DMS 273 treated with DMSO at 0.1 percent for 48 hours (cell line): Measurements from ENCODE around the gene SSH2.
"Not testable (repeated sequence)": the region's sequence is repeated elsewhere in the genome, so short reads cannot be mapped to it uniquely, and the experiment has no call there.

Experiments used
- DNase-seq: peaks from one replicate; lab custom pipeline; 2025; lab: John Stamatoyannopoulos, UW

The SSH2 gene

DNA sequence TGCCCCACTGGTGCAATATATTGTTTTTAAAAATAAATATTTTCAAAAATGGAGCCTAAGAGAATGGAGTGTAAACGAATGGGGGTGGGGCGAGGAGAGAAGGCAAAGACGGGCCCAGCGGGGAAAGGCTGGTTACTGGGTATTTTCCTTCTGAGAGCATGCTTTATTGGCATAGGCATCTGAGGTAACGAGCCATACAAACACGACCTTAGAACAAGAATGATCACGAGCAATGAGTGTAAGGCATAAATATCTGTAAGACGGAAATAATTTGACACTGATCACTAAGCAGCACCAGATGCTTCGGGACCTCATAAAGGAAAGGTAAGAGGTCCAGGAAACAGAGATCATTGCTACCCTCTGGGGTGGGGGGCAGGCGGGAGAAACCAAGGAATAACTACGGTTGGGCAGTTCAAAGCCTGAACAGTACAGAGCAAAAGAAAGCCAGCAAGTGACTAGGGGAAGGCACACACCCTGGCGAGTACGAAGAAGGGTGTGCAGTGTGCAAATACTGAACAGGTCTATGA is 959 bp downstream of the SSH2 start:
- peak; percentile 52 for DNase-seq

DNA sequence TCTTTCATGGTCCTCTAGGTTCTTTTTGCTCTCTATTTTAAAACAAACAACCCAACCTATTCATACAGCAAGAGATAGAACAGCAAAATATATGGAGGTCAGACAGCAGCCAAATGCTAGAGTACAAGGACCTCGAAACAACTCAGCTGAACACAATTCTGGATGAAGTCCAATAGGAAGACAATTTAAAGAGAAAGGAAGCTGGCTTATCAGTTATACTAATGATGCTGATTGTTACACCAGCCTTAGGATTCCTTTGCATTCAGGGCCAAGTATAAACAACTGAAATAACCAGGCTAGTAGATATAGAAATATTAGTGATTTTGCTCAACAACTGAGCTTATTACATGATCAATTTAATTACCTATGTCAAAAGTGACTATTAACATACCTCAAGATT is 2.5 kb downstream of the SSH2 start:
- no peak for DNase-seq

GRCh38 chr17:29924786-29925185 is 5.2 kb downstream of the SSH2 start:
- DNase-seq = no peak

DNA sequence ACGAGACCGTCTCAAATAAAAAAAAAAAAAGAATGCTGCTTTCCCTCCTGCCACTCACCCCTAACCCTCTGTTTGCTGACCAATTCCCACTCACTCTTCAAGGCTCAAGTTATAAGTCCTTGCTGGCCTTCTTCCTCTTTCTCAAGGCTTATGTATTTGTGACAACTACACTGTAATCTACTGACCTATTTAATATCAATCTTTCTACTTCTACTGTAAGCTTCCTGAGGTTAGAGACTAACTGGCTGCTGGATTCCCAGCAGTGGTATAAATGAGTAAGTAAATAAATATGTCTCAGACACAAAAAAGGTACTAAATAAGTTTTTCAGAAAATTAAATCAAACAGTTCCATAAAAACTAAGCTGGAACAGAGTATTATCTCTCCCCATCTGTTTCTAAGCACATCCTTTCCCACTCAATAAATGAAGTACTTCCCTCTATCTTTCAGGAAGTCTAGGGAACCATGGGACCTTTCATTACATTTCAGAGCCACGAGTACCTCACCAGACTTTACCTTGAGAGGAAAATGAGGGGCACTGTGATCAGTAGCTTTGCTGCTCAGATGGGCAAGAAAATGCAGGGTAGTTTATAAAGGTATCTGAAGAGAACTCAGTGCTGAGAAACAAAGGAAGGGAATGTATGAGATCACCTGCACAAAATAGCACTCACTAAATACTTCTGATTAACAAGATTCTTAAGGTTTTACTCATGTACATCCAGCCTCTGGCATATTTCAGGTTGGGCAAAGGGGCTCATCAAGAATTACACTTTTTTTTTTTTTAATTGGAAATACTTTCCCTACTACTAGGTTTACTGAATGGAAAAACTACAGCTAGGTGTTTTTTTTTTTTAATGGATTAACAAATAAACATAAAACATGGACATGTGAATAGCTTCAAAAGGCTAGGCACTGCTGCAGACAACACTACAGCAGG is 10.8 kb downstream of the SSH2 start:
- no peak for DNase-seq

- no peak for DNase-seq
These were observed 12.0 kb downstream of the SSH2 start for GRCh38 chr17:29918016-29918415.

GRCh38 chr17:29914819-29915537 is 15.1 kb downstream of the SSH2 start:
- no peak for DNase-seq

DNA sequence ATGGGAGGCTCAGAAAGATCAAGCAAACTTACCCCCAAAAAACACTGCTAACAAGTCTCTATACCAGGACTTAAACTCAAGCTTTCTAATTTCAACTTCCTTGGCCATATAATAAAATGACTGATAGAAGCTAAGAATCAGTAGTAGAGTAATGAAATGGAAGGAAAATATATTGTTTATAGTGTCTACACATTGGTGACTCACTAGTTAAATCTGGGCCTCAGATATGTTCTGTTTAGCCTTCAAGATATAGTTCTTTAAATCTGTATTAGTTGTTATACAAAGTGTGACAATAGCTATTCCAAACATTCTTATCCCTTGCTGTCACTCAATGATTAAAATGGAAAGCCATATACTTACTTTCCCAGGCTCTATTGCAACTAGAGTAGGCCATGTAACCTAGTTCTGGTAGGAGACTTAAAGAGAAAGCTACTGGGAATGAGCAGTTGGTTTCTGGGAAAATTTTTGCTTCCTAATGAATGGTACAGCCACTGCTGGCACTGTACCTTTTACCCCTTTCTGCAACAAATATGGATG is 18.3 kb downstream of the SSH2 start:
- no peak for DNase-seq

DNA sequence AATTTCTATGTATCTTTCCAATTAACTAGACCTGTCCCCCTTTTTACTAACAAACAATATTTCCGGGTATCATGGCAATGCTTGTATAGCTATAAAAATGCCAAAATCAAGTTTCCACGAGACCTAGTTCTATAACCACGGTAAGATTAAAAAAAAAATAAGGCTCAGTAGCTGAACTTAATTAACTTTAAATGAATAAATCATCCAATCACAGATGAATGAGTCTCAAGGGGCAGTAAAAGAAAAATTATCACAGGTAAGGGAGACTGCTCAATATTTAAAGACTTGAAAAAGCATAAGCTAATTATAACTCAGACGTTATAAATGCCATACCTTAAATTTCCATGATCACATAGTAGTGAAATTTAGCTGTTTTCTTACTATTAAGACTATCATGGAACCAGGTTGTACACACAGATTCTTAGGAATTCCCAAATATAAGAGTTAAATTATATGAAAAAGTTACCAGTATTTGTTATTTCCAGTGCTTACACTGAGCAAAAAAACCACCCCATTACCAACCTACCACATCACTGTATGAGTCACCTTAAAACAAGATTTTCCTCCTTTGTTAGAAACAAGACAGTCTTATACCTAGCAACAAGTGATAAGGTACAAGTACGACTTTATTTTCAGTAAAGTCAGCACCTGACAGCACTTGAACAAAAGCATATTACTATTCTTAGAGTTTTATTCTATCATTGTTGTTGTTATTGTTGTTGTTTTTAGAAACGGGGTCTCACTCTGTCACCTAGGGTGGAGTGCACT is 20.6 kb downstream of the SSH2 start:
- DNase-seq = no peak

DNA sequence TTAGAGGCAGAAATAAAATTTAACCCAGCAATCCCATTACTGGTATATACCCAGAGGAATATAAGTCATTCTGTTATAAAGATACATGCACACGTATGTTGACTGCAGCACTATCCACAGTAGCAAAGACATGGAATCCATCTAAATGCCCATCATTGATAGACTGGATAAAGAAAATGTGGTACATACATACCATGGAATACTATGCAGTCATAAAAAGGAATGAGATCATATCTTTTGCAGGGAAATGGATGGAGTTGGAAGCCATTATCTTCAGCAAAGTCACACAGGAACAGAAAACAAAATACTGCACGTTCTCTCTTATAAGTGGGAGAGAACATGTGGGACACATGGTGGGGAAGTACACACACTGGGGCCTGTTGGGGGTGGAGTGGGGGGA is 23.1 kb downstream of the SSH2 start:
- DNase-seq = no peak

GRCh38 chr17:29905879-29906167 is 24.2 kb downstream of the SSH2 start:
- DNase-seq = no peak

DNA sequence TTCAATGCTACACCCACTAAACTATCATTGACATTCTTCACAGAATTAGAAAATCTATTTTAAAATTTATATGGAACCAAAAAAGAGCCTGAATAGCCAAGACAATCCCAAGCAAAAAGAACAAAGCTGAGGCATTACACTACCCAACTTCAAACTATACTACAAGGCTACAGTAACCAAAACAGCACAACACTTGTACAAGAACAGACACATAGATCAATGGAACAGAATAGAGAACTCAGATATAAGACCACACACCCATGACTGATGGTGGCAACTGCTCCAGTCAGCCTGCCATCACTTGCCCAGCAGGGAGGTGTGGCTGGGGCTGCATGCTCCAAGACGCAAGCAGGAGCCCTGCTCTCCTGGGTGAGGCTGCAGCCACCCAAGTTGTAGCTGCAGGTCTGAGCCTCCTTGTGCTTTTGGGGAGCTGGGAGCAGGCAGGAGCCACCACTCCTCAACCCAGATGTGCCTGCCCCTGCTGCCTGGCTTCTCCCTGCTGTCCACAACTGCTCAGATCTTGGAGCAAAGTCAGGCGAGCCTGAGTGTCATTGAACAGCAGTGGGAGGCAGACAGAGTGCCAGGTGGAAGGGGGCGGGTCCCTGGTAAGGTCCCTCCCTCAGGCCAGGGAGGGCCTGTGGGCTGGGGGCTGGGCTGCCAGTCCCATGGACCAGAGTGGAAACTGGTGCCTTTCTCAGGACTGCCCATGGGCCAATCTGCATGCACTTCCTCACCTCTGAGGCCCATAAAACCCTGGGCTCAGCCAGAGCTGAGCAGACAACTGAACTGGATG is 24.7 kb downstream of the SSH2 start:
- DNase-seq = no peak

DNA sequence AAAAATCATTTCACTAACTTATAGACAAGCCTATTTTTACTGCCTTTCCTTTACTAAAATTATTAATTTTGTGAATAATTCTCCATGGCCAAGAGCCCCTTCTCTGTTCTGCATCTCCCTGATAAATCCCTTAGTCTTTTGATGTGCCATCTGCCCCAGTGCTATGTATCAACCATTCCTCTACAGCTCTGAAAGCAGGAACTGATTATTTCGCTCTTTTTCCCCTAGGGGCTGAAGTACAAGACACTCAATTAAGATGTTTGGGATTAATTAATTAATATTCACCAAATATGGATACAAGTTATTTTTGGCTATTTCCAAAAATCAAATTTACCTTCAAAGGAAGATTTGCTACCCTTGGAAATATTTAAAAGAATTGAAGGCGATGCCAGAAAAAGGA is 26.6 kb downstream of the SSH2 start:
- DNase-seq = no peak

DNA sequence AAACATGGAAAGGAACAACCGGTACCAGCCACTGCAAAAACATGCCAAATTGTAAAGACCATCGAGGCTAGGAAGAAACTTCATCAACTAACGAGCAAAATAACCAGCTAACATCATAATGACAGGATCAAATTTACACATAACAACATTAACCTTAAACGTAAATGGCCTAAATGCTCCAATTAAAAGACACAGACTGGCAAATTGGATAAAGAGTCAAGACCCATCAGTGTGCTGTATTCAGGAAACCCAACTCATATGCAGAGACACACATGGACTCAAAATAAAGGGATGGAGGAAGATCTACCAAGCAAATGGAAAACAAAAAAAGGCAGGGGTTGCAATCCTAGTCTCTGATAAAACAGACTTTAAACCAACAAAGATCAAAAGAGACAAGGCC is 32.9 kb downstream of the SSH2 start:
- not testable (repeated sequence) for DNase-seq

GRCh38 chr17:29892201-29892600 is 37.8 kb downstream of the SSH2 start:
- no peak for DNase-seq

DNA sequence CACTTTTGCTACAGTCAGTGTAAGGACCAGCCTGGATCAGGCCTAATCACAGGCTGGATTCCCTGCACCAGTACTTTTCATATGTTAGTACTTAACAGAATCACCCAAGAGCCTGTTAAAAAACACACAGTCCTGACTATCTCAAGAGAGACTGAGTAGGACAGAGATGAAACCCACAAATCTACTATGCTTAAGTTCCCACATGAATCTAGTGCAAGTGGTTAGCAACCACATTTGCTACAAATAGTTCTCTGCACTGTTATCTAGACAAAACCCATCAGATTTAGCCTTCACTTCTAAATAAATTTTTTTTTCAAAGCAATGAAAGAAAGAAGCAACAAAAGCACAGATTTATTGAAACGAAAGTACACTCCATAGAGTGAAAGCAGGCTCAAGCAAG is 38.9 kb downstream of the SSH2 start:
- no peak for DNase-seq

DNA sequence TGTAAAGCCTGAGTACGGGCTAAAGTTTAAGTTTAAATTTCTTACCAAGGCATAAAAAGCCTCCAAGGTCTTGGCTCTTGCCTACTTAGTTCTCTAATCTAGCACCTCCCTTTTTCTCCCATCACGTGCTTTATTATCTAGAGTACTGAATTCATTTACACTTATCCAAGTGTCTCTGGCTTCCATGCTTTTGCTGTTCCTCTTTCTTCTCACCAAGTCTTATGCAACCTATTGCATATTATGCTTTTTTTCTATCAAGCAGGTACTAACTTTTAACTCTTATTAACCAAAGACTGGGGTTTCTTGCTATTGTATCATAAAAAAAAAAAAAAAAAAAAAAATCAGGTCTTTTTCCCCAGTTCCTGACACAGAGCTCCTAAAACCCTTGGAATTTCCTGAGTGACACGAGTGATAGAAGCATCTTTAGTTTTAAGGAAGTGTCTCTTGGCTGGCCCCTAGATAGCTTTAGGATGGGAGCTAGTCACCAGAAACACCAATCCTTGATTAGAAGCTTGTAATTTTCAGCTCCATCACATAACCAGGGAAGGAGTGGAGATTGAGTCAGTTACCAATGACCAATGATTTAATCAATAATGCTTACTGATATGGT is 44.9 kb downstream of the SSH2 start:
- no peak for DNase-seq

- DNase-seq = no peak
These were observed 46.5 kb downstream of the SSH2 start for GRCh38 chr17:29883497-29883896.

DNA sequence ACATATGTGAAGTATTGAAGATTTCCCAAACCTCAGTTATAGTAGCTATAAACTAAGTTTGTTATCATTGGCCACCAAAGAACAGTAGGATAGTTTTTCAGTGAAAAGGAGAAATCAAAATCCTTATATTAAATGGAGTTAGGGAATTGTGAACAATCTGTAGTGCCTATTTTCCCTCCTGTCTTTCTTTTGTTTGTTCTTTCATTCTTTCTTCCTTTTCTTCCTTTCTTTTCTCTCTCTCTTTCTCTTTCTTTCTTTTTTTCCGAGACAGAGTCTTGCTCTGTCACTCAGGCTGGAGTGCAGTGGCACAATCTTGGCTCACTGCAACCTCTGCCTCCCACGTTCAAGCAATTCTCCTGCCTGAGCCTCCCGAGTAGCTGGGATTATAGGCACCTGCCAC is 48.8 kb downstream of the SSH2 start:
- DNase-seq = no peak

- no peak for DNase-seq
These were observed 50.0 kb downstream of the SSH2 start for GRCh38 chr17:29880031-29880430.

DNA sequence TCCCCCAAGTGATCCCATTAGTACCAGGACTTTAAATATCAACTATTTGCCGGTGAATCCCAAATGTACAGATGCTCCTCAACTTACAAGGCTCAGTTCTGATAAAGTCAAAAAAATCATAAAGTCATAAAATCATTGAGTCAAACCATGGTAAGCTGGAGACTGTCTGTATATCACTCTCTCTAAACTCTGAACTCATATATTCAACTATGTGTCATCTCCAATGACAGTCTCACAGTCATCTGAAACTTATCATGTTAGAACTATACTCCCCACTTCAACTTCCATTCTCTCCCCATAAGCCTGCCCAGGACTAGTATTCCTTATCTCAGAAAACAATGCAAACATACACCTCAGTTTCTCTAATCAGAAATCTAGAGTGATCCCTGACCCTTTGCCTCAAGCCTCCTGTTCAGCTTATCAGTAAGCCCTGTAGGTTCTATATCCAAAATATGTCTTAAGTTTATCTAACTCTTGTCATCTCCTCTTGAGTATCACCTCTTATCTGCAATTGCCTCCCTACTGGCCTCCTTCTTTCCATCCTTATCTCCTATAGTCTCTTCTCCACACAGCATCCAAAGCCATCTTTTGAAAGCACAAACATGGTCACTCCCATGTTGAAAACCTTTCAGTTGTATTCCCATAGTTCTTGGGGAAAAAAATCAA is 55.0 kb downstream of the SSH2 start:
- DNase-seq = no peak
